Keratinocyte (primary cell): ENCODE data around the gene HCN1.

Experiments
- CTCF ChIP-seq, 3 experiments: IDR thresholded peaks in 1 of 3; conservative IDR thresholded peaks in 1 of 3; optimal IDR thresholded peaks in 1 of 3; 2 replicates in 2 of 3; 3 replicates in 1 of 3; pipeline versions ENCODE3 to v1.5.1; 2011; ENCODE audit warnings: low read length in 3 of 3, mild to moderate bottlenecking in 3 of 3, moderate library complexity in 2 of 3, control low read depth in 1 of 3, inconsistent platforms in 1 of 3; ENCODE audit not compliant: insufficient read depth in 2 of 3; ENCODE audit errors: extremely low read depth in 1 of 3
- EZH2 ChIP-seq: IDR thresholded peaks from one replicate; pipeline ENCODE4 v1.6.1; 2012; ENCODE audit warnings: inconsistent platforms, mild to moderate bottlenecking, low read length, moderate library complexity

- no peak for TF ChIP-seq CTCF (optimal IDR thresholded peaks at IDR 0.05 in 1 of 3, IDR thresholded peaks at IDR 0.05 in 1 of 3, conservative IDR thresholded peaks at IDR 0.05 in 1 of 3; ENCODE audit: extremely low read depth in 1 of 3, insufficient read depth in 2 of 3, low read length in 3 of 3)
- TF ChIP-seq EZH2, result no peak
Measured at GRCh38 chr5:45686620-45687019, 9.6 kb downstream of the HCN1 start.
